Effector memory CD8-positive, alpha-beta T cell (primary cell): ENCODE data around the gene TLNRD1.
A peak's percentile ranks its signal among the peaks of the same experiment; 100 is the strongest.

Experiments
- ATAC-seq: fragments of 150-1000 bp; cut with Tn5 transposase; replicated peaks from 2 replicates; pipeline ENCODE4 v1.10.0; 2021; ENCODE audit warnings: mild to moderate bottlenecking, moderate library complexity
- DNase-seq, 3 experiments: peaks; one replicate each; pipeline ENCODE4 v3.0.0; 2021
- H3K27ac Mint-ChIP-seq, 2 donors: one replicate each; pipeline ENCODE4 v1.8.0; 2022; ENCODE audit warnings: mild to moderate bottlenecking in 2 of 2, mixed read lengths in 2 of 2, moderate library complexity in 2 of 2
- H3K27me3 Mint-ChIP-seq, 2 donors: one replicate each; pipeline ENCODE4 v1.8.0; 2022; ENCODE audit warnings: mixed read lengths in 2 of 2
- H3K36me3 Mint-ChIP-seq: one replicate; pipeline ENCODE4 v1.8.0; 2022; ENCODE audit warnings: mild to moderate bottlenecking, moderate library complexity, mixed read lengths; ENCODE audit not compliant: insufficient read depth
- H3K4me1 Mint-ChIP-seq, 2 donors: one replicate each; pipeline ENCODE4 v1.8.0; 2022; ENCODE audit warnings: low read depth in 2 of 2, mixed read lengths in 2 of 2
- H3K4me3 Mint-ChIP-seq, 2 donors: one replicate each; pipeline ENCODE4 v1.8.0; 2022; ENCODE audit warnings: mild to moderate bottlenecking in 2 of 2, mixed read lengths in 2 of 2, moderate library complexity in 2 of 2
- H3K9me3 Mint-ChIP-seq, 2 donors: one replicate each; pipeline ENCODE4 v1.8.0; 2022; ENCODE audit warnings: mixed read lengths in 2 of 2

TLNRD1 gene

DNA sequence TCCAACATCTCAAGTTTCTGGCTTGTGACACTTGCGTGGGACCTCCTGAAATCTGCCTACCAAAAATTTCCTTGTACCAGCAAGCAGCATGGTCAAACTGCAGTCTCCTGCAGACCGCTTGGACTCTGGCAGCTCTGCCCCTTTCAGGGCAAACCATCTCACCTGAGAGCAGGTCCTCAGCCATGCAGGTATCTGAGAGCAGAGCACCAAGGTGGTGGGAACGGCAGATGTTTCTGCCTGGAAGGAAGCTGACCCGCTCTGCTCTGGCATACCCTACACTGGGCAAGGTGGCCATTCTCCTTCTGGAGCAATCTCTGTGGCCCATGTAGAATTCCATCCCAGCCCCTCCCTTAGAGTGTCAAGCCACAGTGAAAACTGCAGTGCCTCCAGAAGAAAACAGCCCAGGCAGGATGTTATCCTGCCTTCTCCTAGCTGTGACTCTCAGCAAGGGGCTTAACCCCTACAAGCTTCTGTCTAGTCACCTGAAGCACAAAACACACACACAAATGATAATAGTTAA, 32.7 kb upstream of the TLNRD1 start:
- H3K9me3 Mint-ChIP-seq = no peaks in the 10 kb centered on the region
- no peak overlapping the region for H3K4me3 Mint-ChIP-seq
- DNase-seq (no peak), ATAC-seq (no peak)
- no peaks in the 10 kb centered on the region for H3K27me3 Mint-ChIP-seq
- no peak overlapping the region for H3K27ac Mint-ChIP-seq
- peaks cover 11 to 16% of the 10 kb centered on the region in 2 donors for H3K4me1 Mint-ChIP-seq
- peaks cover 11% of the 10 kb centered on the region for H3K36me3 Mint-ChIP-seq

DNA sequence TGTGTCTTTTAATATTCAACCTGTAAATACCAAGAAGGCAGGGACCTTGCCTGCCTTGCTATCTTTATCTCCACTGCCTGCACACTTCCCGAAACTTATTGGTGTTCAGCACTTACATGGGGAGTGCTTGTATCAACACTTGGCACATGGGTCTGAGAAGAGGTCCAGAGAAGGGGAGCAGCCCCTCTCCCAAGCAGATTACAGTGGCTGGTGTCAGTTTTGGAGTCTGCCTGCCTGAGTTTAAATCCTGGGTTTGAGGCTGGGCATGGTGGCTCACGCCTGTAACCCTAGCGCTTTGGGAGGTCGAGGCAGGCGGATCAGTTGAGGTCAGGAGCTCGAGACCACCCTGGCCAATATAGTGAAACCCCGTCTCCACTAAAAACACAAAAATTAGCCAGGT, 31.4 kb upstream of the TLNRD1 start:
- Mint-ChIP-seq H3K4me1 (peaks cover 11% of the 10 kb centered on the region in 2 donors), H3K27me3 (no peaks in the 10 kb centered on the region), H3K9me3 (no peaks in the 10 kb centered on the region), H3K36me3 (peaks cover 11% of the 10 kb centered on the region), H3K4me3 (no peak overlapping the region), H3K27ac (peak overlapping the region in 1 of 2 donors; percentile 35)
- no peak for DNase-seq
- no peak for ATAC-seq

DNA sequence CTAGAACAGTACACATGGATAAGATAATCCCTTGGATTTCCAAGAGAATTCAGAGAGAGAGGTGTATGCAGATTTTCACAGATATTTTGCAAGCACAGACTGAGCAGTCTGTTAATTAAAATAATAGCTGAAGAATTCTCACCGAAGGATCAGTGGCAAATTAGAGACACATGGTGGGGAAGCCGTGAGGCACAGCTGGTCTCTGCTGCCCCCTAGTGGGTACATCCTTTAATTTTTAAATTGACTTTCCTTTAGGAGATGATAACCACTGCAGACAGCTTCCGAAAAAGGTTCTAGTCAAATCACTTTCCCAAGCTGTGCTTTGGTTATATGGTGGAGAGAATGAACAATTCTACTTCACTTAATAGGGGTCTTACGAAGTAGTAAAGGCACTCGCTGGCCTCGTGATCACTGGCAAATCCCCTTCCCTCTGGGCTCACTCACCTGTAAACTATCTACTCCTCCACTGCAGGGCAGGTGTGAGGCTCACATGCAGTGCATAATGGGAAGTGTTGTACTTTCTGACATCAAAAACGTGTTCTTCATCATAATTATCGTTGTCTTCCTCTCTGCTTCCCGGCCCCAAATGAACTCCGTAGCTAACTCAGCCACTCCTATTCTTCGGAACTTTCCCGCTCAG, 30.6 kb upstream of the TLNRD1 start:
- Mint-ChIP-seq H3K4me1 (peaks cover 7 to 13% of the 10 kb centered on the region in 2 donors), H3K9me3 (no peaks in the 10 kb centered on the region), H3K4me3 (no peak overlapping the region), H3K36me3 (peaks cover 11% of the 10 kb centered on the region), H3K27me3 (no peaks in the 10 kb centered on the region), H3K27ac (peak overlapping the region in 1 of 2 donors; percentile 35)
- peak; percentile 51 for ATAC-seq
- peak; percentile 56 to 65 (median 64) for DNase-seq

- no peak for ATAC-seq
- H3K4me1 Mint-ChIP-seq = peaks cover 10 to 14% of the 10 kb centered on the region in 2 donors
- DNase-seq = no peak
- H3K27ac Mint-ChIP-seq = peak overlapping the region in 1 of 2 donors; percentile 35
- H3K27me3 Mint-ChIP-seq = no peaks in the 10 kb centered on the region
- no peaks in the 10 kb centered on the region for H3K9me3 Mint-ChIP-seq
- H3K36me3 Mint-ChIP-seq = peaks cover 11% of the 10 kb centered on the region
- no peak overlapping the region for H3K4me3 Mint-ChIP-seq
Measured at GRCh38 chr15:80970658-80971057, 30.1 kb upstream of the TLNRD1 start.

- Mint-ChIP-seq H3K9me3 (no peaks in the 10 kb centered on the region), H3K27me3 (no peaks in the 10 kb centered on the region), H3K36me3 (peaks cover 11% of the 10 kb centered on the region), H3K27ac (peak overlapping the region in 1 of 2 donors; percentile 93), H3K4me3 (no peak overlapping the region), H3K4me1 (peaks cover 12 to 15% of the 10 kb centered on the region in 2 donors)
- DNase-seq (no peak), ATAC-seq (no peak)
Measured at GRCh38 chr15:80971143-80971542, 29.6 kb upstream of the TLNRD1 start.

GRCh38 chr15:80972276-80972675, 28.4 kb upstream of the TLNRD1 start:
- H3K4me1 Mint-ChIP-seq = peaks cover 19 to 20% of the 10 kb centered on the region in 2 donors
- DNase-seq (no peak), ATAC-seq (no peak)
- H3K36me3 Mint-ChIP-seq = peaks cover 11% of the 10 kb centered on the region
- H3K27ac Mint-ChIP-seq = peak overlapping the region in 1 of 2 donors; percentile 93
- no peaks in the 10 kb centered on the region for H3K27me3 Mint-ChIP-seq
- no peak overlapping the region for H3K4me3 Mint-ChIP-seq
- H3K9me3 Mint-ChIP-seq = no peaks in the 10 kb centered on the region

GRCh38 chr15:80974914-80975313, 25.8 kb upstream of the TLNRD1 start:
- DNase-seq (no peak), ATAC-seq (no peak)
- H3K27me3 Mint-ChIP-seq = no peaks in the 10 kb centered on the region
- H3K4me3 Mint-ChIP-seq = no peak overlapping the region
- peak overlapping the region; percentile 74 to 86 for H3K27ac Mint-ChIP-seq
- peaks cover 24% of the 10 kb centered on the region in 2 donors for H3K4me1 Mint-ChIP-seq
- peaks cover 34% of the 10 kb centered on the region for H3K36me3 Mint-ChIP-seq
- no peaks in the 10 kb centered on the region for H3K9me3 Mint-ChIP-seq

- Mint-ChIP-seq H3K4me3 (no peak overlapping the region), H3K27me3 (no peaks in the 10 kb centered on the region), H3K4me1 (peaks cover 18 to 24% of the 10 kb centered on the region in 2 donors), H3K27ac (peak overlapping the region; percentile 6 to 72), H3K36me3 (peaks cover 49% of the 10 kb centered on the region), H3K9me3 (no peaks in the 10 kb centered on the region)
- DNase-seq = no peak
- no peak for ATAC-seq
Measured at GRCh38 chr15:80976851-80977250, 23.9 kb upstream of the TLNRD1 start.

GRCh38 chr15:80977627-80978036, 23.1 kb upstream of the TLNRD1 start:
- H3K36me3 Mint-ChIP-seq = peaks cover 49% of the 10 kb centered on the region
- no peak for DNase-seq
- H3K9me3 Mint-ChIP-seq = no peaks in the 10 kb centered on the region
- peak overlapping the region; percentile 6 to 72 for H3K27ac Mint-ChIP-seq
- no peak overlapping the region for H3K4me3 Mint-ChIP-seq
- H3K4me1 Mint-ChIP-seq = peaks cover 18 to 31% of the 10 kb centered on the region in 2 donors
- H3K27me3 Mint-ChIP-seq = no peaks in the 10 kb centered on the region
- peak; percentile 39 for ATAC-seq

DNA sequence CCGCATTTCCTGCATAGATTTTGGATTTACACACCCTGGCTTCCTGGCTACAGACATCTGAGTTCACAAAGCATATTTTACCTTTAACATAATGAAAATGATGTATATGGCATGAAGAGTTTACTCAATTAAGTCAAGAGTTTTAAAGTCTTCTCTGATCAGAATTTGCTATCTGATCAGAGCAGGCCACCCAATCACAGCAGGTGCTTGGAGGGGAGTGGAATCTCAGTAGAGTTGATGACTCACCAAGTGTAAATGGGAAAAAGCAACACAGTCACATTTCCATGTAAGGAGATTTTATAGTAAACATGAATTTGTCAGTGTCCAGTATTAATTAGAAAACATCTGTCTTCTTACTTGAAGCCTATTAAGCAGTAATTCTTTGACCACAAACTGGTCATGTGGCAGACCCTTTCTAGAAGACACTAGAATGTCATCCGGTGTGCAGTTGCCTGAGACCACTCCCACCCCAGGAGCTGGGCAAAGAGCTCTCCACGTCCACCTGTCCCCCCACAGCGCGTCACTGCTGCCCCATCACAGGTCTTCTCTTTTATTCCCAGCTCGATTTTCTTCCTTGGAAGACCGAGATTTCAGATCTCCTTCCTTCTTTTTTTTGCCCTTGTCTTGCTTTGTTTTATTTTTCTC, 21.9 kb upstream of the TLNRD1 start:
- Mint-ChIP-seq H3K4me1 (peaks cover 20 to 36% of the 10 kb centered on the region in 2 donors), H3K9me3 (no peaks in the 10 kb centered on the region), H3K36me3 (peaks cover 45% of the 10 kb centered on the region), H3K4me3 (no peak overlapping the region), H3K27me3 (no peaks in the 10 kb centered on the region), H3K27ac (no peak overlapping the region)
- no peak for DNase-seq
- no peak for ATAC-seq

- ATAC-seq (no peak), DNase-seq (no peak)
- Mint-ChIP-seq H3K9me3 (no peaks in the 10 kb centered on the region), H3K4me3 (no peak overlapping the region), H3K27me3 (no peaks in the 10 kb centered on the region), H3K4me1 (peaks cover 21 to 43% of the 10 kb centered on the region in 2 donors), H3K36me3 (peaks cover 45% of the 10 kb centered on the region), H3K27ac (peak overlapping the region in 1 of 2 donors; percentile 77)
Measured at GRCh38 chr15:80979538-80980200, 21.1 kb upstream of the TLNRD1 start.

DNA sequence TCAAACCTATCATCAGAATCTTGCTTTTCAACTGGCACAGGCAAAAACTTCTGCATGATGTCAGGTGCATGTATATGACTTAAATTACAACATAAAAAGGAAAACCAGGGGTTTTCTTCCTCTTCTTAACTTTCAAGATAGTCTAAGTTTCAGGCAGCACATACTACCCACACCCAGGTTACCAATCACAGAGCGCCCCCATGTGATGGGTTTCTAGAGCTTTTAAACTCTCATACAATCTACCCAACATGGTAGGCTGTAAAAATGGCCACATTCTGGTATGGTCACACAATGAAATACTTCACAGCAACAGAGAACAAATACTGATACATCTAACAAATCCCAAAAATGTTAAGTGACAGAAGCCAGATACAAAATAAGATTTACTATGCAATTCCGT, 18.5 kb upstream of the TLNRD1 start:
- H3K4me1 Mint-ChIP-seq = peaks cover 25 to 44% of the 10 kb centered on the region in 2 donors
- DNase-seq = no peak
- H3K36me3 Mint-ChIP-seq = peaks cover 45% of the 10 kb centered on the region
- no peak overlapping the region for H3K4me3 Mint-ChIP-seq
- ATAC-seq = no peak
- no peaks in the 10 kb centered on the region for H3K9me3 Mint-ChIP-seq
- H3K27ac Mint-ChIP-seq = peak overlapping the region in 1 of 2 donors; percentile 25
- H3K27me3 Mint-ChIP-seq = no peaks in the 10 kb centered on the region

DNA sequence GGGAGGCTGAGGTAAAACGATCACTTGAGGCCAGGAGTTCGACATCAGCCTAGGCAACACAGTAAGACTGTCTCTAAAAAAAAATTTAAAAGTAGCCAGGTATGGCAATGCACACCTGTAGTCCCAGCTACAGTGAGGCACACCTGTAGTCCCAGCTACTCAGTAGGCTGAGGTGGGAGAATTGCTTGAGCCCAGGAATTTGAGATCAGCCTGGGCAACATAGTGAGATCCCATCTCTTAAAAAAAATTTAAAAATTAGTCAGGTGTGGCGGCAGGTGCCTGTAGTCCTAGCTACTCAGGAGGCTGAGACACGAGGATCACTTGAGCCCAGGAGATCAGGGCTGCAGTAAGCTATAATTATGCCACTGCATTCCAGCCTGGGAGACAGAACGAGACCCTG, 17.9 kb upstream of the TLNRD1 start:
- DNase-seq (no peak), ATAC-seq (no peak)
- Mint-ChIP-seq H3K9me3 (no peaks in the 10 kb centered on the region), H3K27ac (peak overlapping the region in 1 of 2 donors; percentile 1), H3K36me3 (peaks cover 42% of the 10 kb centered on the region), H3K4me1 (peaks cover 21 to 41% of the 10 kb centered on the region in 2 donors), H3K27me3 (no peaks in the 10 kb centered on the region), H3K4me3 (no peak overlapping the region)
